ES-I3 (cell line): ENCODE measurements around the gene PPP1R2C.

Experiments used
- H3K36me3 ChIP-seq: 2 replicates; pipeline ENCODE4 v1.6.1; 2013; ENCODE audit warnings: mild to moderate bottlenecking, low read length, control low read depth, moderate library complexity; ENCODE audit not compliant: insufficient read depth
- H3K4me1 ChIP-seq: 2 replicates; pipeline ENCODE4 v1.6.1; 2013; ENCODE audit warnings: mild to moderate bottlenecking, control low read depth, low read length; ENCODE audit not compliant: insufficient read depth
- H3K9ac ChIP-seq: 2 replicates; pipeline ENCODE4 v1.6.1; 2013; ENCODE audit warnings: low read depth, mild to moderate bottlenecking, low read length, moderate library complexity
- H3K9me3 ChIP-seq: 2 replicates; pipeline ENCODE4 v1.6.1; 2013; ENCODE audit warnings: mild to moderate bottlenecking, low read length, moderate library complexity; ENCODE audit not compliant: control insufficient read depth, insufficient read depth

Gene PPP1R2C

GRCh38 chrX:42735250-42735649 lies 42.7 kb downstream of the PPP1R2C start:
- Histone ChIP-seq H3K9ac (no peak overlapping the region), H3K4me1 (no peaks in the 10 kb centered on the region), H3K36me3 (no peaks in the 10 kb centered on the region), H3K9me3 (no peaks in the 10 kb centered on the region; the same call in 1 of the 2 replicates)

- Histone ChIP-seq H3K9ac (no peak overlapping the region), H3K9me3 (no peaks in the 10 kb centered on the region; the same call in 1 of the 2 replicates), H3K4me1 (no peaks in the 10 kb centered on the region), H3K36me3 (no peaks in the 10 kb centered on the region)
Observed at GRCh38 chrX:42732506-42732905, 45.5 kb downstream of the PPP1R2C start.
